Glutamatergic neuron (in vitro differentiated cells): Measurements from ENCODE around the gene HES2. TPM values are rescaled to one million over a fixed set of nuclear protein-coding genes. Genes with fewer than 3 reads are reported as not detected.
A peak's percentile ranks its signal among the peaks of the same experiment; 100 is the strongest.
"Not testable (repeated sequence)": the region's sequence is repeated elsewhere in the genome, so short reads cannot be mapped to it uniquely, and the experiment has no call there.

Experiments used
- DNase-seq: peaks from one replicate; pipeline ENCODE4 v3.0.0; 2022
- H3K27ac Mint-ChIP-seq: one replicate; pipeline ENCODE4 v1.8.0; 2020; ENCODE audit warnings: mild to moderate bottlenecking, mixed read lengths, inconsistent platforms; ENCODE audit not compliant: unreplicated experiment
- H3K27me3 Mint-ChIP-seq: one replicate; pipeline ENCODE4 v1.8.0; 2020; ENCODE audit warnings: mild to moderate bottlenecking, moderate library complexity, mixed read lengths, inconsistent platforms; ENCODE audit not compliant: unreplicated experiment
- H3K36me3 Mint-ChIP-seq: one replicate; pipeline ENCODE4 v1.8.0; 2020; ENCODE audit warnings: mild to moderate bottlenecking, mixed read lengths, inconsistent platforms; ENCODE audit not compliant: unreplicated experiment
- H3K4me1 Mint-ChIP-seq: one replicate; pipeline ENCODE4 v1.8.0; 2020; ENCODE audit warnings: mild to moderate bottlenecking, low read depth, mixed read lengths, inconsistent platforms; ENCODE audit not compliant: unreplicated experiment
- H3K4me3 Mint-ChIP-seq: one replicate; pipeline ENCODE4 v1.8.0; 2020; ENCODE audit warnings: mild to moderate bottlenecking, mixed read lengths, inconsistent platforms; ENCODE audit not compliant: unreplicated experiment
- H3K9me3 Mint-ChIP-seq: one replicate; pipeline ENCODE4 v1.8.0; 2020; ENCODE audit warnings: mild to moderate bottlenecking, moderate library complexity, mixed read lengths, inconsistent platforms; ENCODE audit not compliant: unreplicated experiment
- CTCF ChIP-seq: fragments of 200-600 bp; sonication (generic); IDR thresholded peaks from one replicate; pipeline ENCODE4 v1.5.0; 2021; ENCODE audit not compliant: partially characterized antibody, unreplicated experiment
- total RNA-seq: library from RNA; stranded (reverse); fragmentation: NEBNext Ultra II Directional; extraction: Animal tissue kit (Norgen Biotek cat#: 25700); gene quantifications from one replicate; pipeline ENCODE4 v1.2.1, GENCODE V29; 2021; ENCODE audit not compliant: unreplicated experiment

HES2 gene
- total RNA-seq, 1 donor from 2014 or later = 54.6 TPM

- Mint-ChIP-seq H3K9me3 (peaks cover 6% of the 10 kb centered on the region), H3K4me1 (peaks cover 2% of the 10 kb centered on the region), H3K27ac (no peak overlapping the region), H3K36me3 (no peaks in the 10 kb centered on the region), H3K4me3 (no peak overlapping the region), H3K27me3 (peaks cover 14% of the 10 kb centered on the region)
- DNase-seq = no peak
- no peak for TF ChIP-seq CTCF
Observed at GRCh38 chr1:6460301-6461050, 40.8 kb upstream of the HES2 start.

GRCh38 chr1:6459850-6460265 is 40.1 kb upstream of the HES2 start:
- Mint-ChIP-seq H3K9me3 (peaks cover 6% of the 10 kb centered on the region), H3K4me1 (peaks cover 2% of the 10 kb centered on the region), H3K36me3 (no peaks in the 10 kb centered on the region), H3K27me3 (peaks cover 14% of the 10 kb centered on the region), H3K27ac (no peak overlapping the region), H3K4me3 (no peak overlapping the region)
- no peak for TF ChIP-seq CTCF
- DNase-seq = no peak

- Mint-ChIP-seq H3K9me3 (peaks cover 3% of the 10 kb centered on the region), H3K27ac (no peak overlapping the region)
Observed at GRCh38 chr1:6456800-6457466, 37.2 kb upstream of the HES2 start.

GRCh38 chr1:6455752-6456520 is 36.2 kb upstream of the HES2 start:
- H3K4me1 Mint-ChIP-seq, H3K36me3 Mint-ChIP-seq, H3K4me3 Mint-ChIP-seq, DNase-seq, H3K9me3 Mint-ChIP-seq, H3K27ac Mint-ChIP-seq: not testable (repeated sequence)
- H3K27me3 Mint-ChIP-seq = peaks cover 16% of the 10 kb centered on the region

More at GRCh38 chr1:6456800-6457466, 37.2 kb upstream of the HES2 start:
- no peak for DNase-seq
- H3K4me1 Mint-ChIP-seq = peaks cover 7% of the 10 kb centered on the region
- no peak for TF ChIP-seq CTCF
- H3K36me3 Mint-ChIP-seq = no peaks in the 10 kb centered on the region
- no peak overlapping the region for H3K4me3 Mint-ChIP-seq
- peaks cover 17% of the 10 kb centered on the region for H3K27me3 Mint-ChIP-seq

- peak; percentile 70 for DNase-seq
- no peak overlapping the region for H3K27ac Mint-ChIP-seq
- H3K9me3 Mint-ChIP-seq = peaks cover 3% of the 10 kb centered on the region
- no peak overlapping the region for H3K4me3 Mint-ChIP-seq
- TF ChIP-seq CTCF = no peak
- peaks cover 16% of the 10 kb centered on the region for H3K27me3 Mint-ChIP-seq
- peaks cover 7% of the 10 kb centered on the region for H3K4me1 Mint-ChIP-seq
- H3K36me3 Mint-ChIP-seq = no peaks in the 10 kb centered on the region
Observed at GRCh38 chr1:6454856-6455751, 35.4 kb upstream of the HES2 start.

- H3K27ac Mint-ChIP-seq, H3K36me3 Mint-ChIP-seq, H3K4me3 Mint-ChIP-seq, DNase-seq, H3K9me3 Mint-ChIP-seq: not testable (repeated sequence)
- Mint-ChIP-seq H3K4me1 (peaks cover 10% of the 10 kb centered on the region), H3K27me3 (peaks cover 21% of the 10 kb centered on the region)
Observed at GRCh38 chr1:6453895-6454855, 34.5 kb upstream of the HES2 start.
